GM21528 (cell line): ENCODE data around the gene B3GALNT1.

Source experiments
- ATAC-seq: cut with Tn5 transposase; IDR thresholded peaks from one replicate; pipeline ENCODE4 v1.9.1; 2021; ENCODE audit warnings: mild to moderate bottlenecking, moderate library complexity; ENCODE audit not compliant: unreplicated experiment, low FRiP score

The B3GALNT1 gene

GRCh38 chr3:161034913-161035550 lies 70.1 kb downstream of the B3GALNT1 start:
- peak; percentile 84 for ATAC-seq
